GM19240 (cell line): Measurements from ENCODE around the gene SCLY.

Experiments used
- DNase-seq: peaks from one replicate; pipeline ENCODE4 v3.0.0; 2011; ENCODE audit warnings: low spot score; ENCODE audit not compliant: insufficient read length

SCLY gene

DNA sequence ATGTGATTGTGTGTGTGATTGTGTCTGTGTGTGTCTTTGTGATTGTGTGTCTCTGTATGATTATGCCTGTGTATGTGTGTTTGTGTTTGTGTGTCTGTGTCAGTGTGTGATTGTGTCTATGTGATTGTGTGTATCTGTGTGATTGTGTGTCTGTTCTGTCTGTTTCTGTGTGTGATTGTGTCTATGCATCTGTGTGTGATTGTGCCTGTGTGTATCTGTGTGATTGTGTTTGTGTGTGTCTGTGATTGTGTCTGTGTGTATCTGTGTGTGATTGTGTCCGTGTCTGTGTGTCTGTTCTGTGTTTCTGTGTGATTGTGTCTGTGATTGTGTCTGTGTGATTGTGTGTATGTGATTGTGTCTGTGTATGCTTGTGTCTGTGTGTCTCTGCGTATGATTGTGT, 65.5 kb downstream of the SCLY start:
- DNase-seq: no peak

DNA sequence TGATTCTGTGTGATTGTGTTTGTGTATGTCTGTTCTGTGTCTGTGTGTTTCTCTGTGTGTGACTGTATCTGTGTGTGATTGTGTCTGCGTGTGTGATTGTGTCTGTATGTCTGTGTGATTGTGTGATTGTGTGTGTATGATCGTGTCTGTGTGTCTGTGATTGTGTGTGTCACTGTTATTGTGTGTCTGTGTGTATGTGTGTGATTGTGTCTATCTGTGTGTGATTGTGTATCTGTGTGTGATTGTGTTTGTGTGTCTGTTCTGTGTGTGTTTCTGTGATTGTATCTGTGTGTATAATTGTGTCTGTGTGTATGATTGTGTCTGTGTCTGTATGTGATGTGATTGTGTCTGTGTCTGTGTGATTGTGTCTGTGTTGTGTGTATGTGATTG, 66.0 kb downstream of the SCLY start:
- DNase-seq: no peak

DNA sequence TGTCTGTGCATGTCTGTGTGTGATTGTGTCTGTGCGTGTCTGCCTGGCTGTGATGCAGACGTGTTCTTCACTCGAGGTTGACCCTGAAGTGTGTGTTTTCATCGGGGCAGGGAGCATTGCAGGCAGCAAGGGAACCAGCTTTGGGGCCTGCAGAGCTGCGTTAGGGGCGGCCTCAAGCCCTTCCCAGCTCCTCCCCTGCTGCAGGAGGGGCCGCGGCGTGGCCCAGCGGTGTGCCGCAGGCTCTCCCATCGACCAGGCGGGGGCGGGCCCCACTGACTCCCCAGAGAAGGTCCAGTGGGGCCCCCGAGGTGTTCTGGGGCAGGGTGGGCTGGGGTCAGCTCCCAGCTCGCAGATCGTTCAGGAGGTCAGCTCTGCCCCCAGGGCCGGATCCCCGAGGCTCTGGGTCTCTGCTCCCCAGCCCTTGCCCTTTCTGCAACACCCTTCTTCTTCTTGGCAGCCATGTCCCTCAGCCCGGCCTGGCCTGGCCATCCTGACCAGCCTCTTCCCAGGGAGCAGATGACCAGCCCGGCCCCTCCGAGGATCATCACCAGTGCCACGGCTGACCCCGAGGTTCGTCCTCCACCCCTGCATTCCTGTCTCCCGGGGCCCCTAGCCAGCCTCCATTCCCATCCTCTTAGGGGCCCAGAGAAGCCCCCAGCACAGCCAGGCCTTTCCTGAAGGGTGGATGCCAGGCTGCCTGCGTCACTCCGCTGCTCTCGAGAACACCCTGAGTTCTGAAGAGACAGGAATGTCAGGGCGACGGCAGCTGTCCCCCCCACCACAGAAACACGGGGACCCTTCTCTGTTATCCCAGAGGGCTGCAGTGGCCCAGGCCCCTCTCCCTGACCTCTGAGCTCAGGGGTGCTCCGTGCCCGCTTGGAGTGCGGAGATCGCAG, 66.6 kb downstream of the SCLY start:
- no peak for DNase-seq

DNA sequence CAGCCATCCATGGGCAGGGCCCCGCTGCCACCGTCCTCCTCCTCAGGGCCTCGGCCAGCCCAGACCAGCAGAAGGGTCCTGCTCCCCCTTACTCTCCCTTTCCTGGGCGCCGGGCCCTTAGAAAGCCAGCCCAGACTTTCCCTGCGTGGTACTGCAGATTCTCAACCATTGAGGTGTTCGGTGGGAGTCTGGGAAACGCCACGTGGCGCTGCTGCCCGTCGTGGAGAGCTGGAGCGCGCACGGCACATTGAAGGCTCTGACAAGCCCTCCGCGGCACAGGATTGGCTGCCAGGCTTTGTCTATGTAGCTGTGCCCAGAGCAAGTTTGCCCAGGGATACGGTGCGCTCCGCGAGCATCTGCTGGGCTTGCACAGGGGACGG, 67.2 kb downstream of the SCLY start:
- DNase-seq: no peak

DNA sequence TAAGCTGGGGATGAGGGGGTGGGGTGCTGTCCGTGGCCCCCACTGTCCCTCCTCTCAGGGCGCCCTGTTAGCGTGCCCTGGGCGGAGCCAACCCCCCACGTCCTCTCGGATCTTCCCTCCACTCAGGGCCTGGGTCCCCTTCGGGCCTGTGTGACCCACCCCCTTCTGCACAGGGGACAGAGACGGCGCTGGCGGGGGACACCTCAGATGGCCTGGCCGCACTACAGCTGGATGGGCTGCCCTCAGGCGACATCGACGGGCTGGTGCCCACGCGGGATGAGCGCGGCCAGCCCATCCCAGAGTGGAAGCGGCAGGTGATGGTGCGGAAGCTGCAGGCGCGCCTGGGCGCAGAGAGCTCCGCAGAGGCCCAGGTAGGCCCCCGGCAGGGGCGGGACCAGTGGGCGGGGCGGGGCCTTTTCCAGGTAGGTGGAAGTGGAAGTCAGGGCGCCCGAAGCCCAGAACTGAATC, 67.8 kb downstream of the SCLY start:
- DNase-seq: no peak

DNA sequence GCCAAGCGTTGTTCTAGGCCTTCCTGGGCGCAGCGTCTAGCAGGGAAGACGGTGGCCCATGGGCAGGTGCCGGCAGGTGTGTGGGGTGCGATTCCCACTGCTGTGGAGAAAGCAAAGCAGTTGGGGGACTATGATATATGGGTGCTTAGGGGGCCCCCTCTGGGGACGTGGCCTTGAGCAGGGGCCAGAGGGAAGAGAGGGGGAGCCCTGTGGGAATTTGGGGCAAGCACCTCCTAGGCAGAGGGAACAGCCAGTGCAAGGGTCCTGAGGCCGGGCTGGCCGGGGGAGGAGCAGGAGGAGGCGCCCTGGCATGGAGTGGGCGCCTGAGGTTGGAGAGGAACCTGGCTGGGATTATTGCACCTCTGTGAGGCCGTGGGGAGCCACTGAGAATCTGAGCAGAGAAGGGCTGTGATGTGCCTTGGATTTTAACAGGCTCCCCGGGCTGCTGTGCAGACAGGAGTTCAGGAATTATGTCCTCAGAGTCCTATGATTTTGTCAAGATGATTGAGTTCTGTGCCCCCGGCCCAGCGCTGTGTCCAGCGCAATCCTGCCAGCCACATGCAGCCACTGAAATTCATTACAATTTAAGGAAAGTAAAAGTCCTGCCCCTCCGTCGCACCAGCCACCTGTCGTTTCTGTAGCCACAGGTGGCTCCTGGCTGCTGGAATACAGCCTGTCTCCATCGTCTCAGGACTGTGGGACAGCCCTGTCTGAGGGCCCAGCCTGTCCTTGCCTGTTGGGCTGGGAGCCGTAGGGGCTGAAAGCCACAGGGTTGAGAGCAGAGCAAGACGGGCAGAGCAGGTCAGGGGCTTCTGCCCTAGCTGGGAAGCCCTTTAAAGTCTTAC, 68.6 kb downstream of the SCLY start:
- DNase-seq: no peak

DNA sequence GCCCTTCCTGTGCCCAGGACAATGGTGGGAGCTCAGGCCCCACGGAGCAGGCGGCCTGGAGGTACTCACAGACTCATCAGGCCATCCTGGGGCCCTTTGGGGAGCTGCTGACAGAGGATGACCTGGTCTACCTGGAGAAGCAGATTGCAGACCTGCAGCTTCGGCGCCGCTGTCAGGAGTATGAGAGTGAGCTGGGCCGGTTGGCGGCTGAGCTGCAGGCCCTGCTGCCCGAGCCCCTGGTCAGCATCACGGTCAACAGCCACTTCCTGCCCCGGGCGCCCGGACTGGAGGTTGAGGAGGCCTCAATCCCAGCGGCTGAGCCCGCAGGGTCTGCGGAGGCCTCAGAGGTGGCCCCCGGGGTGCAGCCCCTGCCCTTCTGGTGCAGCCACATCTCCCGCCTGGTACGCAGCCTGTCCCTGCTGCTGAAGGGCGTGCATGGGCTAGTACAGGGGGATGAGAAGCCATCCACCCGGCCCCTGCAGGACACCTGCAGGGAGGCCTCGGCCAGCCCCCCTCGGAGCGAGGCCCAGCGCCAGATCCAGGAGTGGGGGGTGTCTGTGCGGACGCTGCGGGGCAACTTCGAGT, 69.4 kb downstream of the SCLY start:
- no peak for DNase-seq

DNA sequence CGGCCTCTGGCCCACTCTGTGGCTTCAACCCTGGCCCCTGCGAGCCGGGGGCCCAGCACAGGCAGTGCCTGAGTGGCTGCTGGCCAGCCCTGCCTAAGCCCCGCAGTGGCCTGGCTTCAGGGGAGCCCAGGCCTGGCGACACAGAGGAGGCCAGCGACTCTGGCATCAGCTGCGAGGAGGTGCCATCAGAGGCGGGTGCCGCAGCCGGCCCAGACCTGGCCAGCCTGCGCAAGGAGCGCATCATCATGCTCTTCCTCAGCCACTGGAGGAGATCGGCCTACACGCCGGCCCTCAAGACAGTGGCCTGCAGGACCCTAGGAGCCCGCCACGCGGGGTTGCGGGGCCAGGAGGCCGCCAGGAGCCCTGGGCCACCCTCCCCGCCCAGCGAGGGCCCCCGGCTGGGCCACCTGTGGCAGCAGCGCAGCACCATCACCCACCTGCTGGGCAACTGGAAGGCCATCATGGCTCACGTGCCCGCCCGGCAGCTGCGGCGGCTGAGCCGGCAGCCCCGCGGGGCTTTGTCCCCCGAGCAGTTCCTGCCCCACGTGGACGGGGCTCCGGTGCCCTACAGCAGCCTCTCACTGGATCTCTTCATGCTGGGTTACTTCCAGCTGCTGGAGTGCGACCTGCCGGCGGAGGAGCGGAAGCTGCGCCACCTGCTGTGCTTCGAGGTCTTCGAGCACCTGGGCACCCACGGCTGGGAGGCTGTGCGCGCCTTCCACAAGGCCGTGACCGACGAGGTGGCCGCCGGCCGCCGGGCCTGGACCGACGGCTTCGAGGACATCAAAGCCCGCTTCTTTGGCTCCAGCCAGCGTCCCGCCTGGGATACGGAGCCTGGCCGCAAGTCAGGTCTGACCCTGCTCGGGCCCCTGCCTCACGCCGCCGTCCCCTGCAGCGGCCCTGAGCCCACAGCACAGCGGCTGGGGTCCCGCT, 70.2 kb downstream of the SCLY start:
- no peak for DNase-seq

DNA sequence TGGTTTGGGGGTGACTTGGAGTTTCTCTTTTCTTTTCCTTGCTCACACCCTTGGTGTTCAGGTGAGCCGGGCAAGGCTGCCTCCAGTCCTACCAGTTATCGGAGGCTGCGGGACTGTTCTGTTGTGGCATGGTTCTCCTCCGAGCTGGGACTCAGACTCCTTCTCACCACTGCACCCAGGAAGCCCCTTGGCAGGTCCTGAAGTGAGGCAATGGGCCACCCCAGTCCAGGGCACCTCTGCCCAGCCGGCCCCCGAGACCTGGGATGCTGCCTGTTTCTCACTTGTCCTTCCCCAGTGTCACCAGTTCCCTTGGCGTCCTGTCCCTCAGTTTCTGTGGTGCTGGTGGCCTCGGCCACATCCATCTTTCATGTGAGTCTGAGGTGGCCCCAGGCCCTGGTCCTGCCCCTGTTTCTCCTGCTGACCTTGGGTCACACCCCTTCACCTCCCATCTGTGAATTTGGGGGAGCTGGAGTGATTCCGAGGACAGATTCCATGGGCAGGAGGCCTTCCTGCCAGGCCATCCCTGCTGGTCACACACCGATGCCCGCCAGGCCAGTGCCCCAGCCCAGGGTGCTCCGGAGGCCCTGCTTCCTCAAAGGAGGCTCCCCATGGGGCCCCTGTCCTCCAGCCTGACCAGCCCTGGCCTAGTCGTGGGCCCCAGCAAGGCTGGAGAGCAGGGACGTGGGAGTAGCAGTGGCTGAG, 71.1 kb downstream of the SCLY start:
- DNase-seq: no peak

DNA sequence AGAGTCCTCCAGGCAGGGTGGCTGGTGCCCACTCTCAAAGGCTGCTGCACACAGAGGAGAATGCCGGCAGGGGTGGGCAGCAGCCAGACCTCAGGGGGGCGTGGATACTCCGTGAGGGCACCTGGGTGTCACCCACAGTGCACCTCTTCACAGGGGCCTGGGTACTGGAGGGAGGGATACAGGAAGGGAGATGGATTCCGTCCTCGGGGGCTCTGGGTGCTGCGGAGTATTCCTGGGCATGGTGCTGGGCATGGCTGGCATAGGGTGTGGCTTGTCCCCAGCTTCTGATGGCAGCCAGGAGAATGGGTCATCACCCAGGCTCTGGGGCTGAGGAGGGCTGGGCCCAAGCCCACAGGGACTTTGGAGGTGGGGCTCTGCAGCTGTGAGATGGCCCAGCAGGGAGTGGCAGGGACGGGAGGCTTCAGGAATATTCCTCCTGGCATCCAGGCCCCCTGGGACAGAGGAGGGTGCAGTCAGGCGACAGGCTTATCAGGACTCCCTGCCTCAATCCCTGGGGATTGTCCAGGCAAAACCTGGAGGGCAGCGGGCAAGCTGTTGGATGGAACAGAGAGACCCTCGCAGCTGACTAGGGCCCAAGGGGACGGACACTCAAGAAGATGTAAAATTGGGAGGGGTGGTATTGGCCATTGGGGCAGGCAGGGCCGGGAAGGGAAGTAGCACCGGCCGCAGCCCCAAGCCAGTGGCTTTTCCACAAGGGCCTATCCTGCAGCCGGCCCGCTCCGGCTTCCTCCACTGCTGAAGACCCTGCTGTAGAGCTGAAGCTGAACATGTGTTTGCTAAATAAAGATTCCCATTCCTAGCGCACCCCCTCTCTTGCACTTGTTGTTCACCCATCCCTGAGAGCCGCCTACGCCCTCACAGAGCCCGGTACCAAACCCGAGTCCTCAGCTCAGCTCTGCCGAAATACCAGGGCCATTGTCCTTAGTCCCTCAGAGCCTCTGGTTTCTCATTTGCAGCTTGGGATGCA, 72.0 kb downstream of the SCLY start:
- DNase-seq: no peak

DNA sequence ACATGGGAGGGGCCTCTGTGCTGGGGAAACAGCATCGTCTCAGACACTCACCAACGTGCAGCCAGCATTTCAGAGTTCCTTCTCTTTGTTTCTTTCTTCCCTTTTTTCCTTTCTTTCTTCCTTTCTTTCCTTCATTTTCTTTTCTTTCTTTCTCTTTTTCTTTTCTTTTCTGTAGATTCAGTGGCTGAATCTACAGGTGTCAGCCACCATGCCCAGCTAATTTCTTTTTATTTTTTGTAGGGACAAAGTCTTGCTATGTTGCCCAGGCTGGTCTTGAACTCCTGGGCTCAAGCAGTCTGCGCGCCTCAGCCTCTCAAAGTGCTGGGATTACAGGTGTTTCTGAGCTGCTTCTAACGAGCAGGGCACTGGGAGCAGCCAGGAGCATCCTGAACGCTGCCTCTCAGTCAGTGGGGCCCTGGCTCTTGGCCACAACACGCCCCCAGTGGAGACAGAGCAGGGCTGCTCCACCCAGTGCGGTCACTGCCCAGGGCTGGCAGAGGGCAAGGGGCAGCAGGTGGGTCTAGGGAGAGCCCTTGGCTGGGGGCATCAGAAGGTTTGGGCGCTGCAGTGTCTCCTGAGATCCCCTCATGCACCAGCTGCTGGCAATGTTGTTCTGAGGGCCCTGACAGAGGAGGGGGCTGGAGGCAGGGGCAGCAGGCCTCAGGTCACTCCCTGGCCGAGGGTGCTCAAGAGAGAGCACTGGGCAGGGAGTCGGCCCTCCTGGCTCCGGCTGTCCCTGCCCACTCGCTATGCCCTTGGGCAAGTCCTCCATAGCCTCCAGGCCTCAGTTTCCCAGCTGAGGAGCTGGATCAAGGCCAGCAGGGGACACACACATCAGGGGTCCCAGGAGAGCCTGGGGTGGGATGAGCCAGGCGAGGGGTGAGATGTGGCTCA, 72.9 kb downstream of the SCLY start:
- DNase-seq: no peak

DNA sequence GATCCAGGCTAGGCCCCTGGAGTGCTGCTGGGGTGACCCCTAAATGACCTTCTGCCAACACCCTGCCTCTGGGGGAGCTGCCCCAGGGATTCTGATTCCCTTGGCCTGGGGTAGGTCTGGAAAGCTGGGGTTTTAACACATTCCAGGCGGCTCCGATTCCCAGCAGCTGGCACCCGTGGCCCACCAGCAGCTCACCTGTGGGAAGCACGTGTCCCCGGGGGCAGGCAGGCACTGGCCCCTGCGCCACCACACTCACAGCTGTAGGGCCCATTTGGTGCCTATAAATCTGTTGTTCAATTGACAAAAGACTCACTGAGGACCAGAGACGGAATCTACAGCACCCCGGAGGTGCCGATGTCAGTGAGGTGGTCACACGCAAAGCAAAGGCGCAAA, 73.6 kb downstream of the SCLY start:
- no peak for DNase-seq

DNA sequence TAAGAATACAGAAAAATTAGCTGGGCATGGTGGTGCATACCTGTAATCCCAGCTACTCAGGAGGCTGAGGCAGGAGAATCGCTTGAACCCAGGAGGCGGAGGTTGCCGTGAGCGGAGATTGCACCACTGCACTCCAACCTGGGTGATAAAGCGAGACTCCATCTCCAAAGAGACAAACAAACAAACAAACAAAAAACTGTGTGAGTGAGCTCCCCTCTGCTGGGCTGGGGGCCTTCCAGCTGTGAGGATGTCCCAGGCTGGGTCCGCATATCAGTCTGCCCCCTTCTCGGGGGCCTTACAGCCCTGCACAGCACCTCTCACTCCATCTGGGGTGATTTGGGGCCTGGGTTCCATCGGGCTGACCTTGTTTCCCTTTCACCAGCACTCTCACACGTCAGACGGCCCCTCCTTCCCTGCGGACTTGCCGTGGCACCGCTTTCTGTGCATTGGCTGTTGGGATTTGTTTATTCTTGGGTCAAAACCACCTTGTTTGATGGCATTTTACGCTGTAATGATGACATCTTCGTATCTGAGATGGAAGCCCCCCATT, 74.9 kb downstream of the SCLY start:
- no peak for DNase-seq

DNA sequence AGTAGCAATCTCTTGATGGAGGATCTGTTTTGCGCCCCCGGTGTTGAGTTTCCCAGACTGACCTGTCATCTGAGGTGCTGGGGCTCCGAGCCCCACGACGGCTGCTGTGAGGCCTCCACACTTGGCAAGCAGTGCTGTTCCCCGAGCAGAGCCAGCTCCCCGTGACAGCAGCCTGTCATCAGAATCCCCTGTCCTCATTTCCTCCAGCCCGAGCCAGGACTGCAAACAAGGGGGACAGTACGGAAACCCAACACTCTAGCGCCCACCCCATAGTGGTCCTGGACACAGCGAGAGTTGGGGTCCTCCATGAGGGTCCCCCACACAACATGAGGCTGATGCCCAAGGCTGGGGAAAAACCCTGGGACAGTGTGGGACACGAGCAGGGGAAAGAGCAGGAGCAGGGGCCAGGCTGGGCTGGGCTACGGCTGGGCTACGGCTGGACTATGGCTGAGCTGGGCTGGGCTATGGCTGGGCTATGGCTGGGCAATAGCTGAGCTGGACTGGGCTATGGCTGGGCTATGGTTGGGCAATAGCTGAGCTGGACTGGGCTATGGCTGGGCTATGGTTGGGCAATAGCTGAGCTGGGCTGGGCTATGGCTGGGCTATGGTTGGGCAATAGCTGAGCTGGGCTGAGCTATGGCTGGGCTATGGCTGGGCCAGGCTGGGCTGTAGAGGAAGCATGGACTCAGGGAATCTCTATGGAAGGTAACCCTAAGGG, 76.2 kb downstream of the SCLY start:
- no peak for DNase-seq

DNA sequence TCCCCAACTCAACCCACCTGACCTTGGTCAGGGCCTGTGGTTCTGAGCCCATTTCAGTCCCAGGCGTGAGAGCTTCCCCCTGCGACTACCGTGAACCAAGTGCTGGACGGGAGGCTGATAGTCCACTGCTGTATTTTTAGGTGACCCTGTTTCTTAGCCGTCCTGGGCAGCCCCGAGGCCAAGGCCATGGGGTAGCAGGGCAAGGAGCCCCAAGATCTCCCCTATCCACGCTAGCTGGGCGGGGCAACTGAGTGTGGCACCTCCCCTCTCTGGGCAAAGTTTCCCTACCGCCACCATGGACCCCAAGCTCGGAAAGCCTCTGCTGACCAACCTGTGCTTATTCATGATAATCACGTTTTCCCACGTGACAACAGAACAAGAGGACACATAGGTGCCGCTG, 77.1 kb downstream of the SCLY start:
- no peak for DNase-seq

DNA sequence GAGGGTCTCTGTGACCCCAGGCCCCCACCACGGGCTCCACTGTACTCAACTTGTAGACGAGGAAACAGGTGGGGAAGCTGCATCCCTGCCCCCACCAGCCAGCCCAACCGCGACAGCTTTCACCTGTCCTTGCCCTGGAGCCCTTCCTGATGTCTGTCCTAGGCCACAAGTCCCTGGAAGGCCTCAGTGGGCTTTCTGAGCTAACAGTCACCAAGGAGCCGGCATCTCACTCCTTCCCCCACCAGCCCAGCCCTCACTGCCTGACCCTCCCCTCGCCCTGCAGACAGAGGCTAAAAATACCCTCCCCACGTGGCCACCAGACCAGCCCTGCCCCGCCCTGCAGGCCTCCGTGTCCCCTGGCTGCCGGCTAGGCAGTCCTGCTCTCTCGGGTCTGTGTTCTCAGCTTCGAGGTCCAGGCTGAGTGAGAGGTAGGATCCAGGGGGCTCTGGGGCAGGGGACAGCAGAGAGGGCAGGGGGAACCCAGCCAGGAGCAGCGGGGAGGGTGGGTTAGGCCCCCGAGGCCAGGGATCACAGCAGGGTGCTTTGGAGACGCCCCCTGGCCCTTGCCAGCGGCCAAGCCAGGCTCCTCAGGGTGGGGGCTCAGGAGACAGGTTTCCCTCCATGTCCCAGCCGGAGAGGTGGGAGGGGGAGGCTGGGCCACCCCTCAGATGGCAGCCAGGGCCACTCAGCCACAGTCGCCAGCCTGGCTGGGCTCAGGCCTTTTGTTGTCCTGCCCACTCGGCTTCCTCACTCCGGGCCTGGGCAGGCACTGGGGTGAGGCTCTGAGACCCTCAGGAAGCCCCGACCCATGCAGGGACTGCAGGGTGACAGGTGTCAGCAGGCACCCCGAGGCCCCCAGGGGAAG, 77.8 kb downstream of the SCLY start, which contains the start of gene KLHL30:
KLHL30 (plus strand) TSS at position 338 of the 865 bp plus-strand sequence. CDS start 2,087 bp downstream, outside the sequence.
- DNase-seq: no peak
